Esophagus mucosa (tissue), 1 donor: ENCODE data around the gene ZNF681. TPM values are rescaled to one million over a fixed set of nuclear protein-coding genes. Genes with fewer than 3 reads are reported as not detected.

ENCODE experiments used
- total RNA-seq: library from RNA; stranded (reverse); gene quantifications from one replicate; pipeline ENCODE4 v1.2.4, GENCODE V29; 2023
- donor health status: DM: yes; HTN: yes; CAD: no.

ZNF681 gene
- total RNA-seq, 1 donor from 2014 or later = 1.5 TPM

Other genes with a start within 250 kb of the ZNF681 start
- gene ZNF675, start 71.7 kb downstream of the ZNF681 start, total RNA-seq = 10.6 TPM
- 2.2 TPM for gene ZNF726, start 156.0 kb upstream of the ZNF681 start, total RNA-seq